Esophagus (tissue), 2 donors: ENCODE measurements around the gene SCO2. TPM values are rescaled to one million over a fixed set of nuclear protein-coding genes. Genes with fewer than 3 reads are reported as not detected.
A peak's percentile ranks its signal among the peaks of the same experiment; 100 is the strongest.
"Not testable (repeated sequence)": the region's sequence is repeated elsewhere in the genome, so short reads cannot be mapped to it uniquely, and the experiment has no call there.

ENCODE experiments used
- H3K27ac ChIP-seq, 2 donors: one replicate each; pipeline ENCODE4 v1.5.1; 2013; ENCODE audit warnings: low read depth in 2 of 2, mild to moderate bottlenecking in 2 of 2, inconsistent platforms in 1 of 2, low read length in 1 of 2, moderate library complexity in 1 of 2
- H3K27me3 ChIP-seq, 2 donors: one replicate each; pipeline ENCODE4 v1.6.1; 2013; ENCODE audit warnings: low read length in 2 of 2, control low read depth in 1 of 2, mild to moderate bottlenecking in 1 of 2; ENCODE audit not compliant: insufficient read depth in 2 of 2, control insufficient read depth in 1 of 2
- H3K36me3 ChIP-seq, 2 donors: one replicate each; pipeline ENCODE4 v1.6.1; 2013; ENCODE audit warnings: low read length in 1 of 2; ENCODE audit not compliant: control insufficient read depth in 2 of 2, insufficient read depth in 2 of 2
- H3K4me1 ChIP-seq, 2 donors: one replicate each; pipeline ENCODE4 v1.6.1; 2013; ENCODE audit warnings: low read length in 1 of 2; ENCODE audit not compliant: control insufficient read depth in 2 of 2, insufficient read depth in 2 of 2
- H3K4me3 ChIP-seq, 2 donors: one replicate each; pipeline ENCODE4 v1.5.1; 2013; ENCODE audit warnings: low read length in 2 of 2, mild to moderate bottlenecking in 2 of 2, low read depth in 1 of 2, moderate library complexity in 1 of 2
- H3K9me3 ChIP-seq, 2 donors: one replicate each; pipeline ENCODE4 v1.6.1; 2013; ENCODE audit warnings: mild to moderate bottlenecking in 2 of 2, low read depth in 1 of 2, low read length in 1 of 2, moderate library complexity in 1 of 2; ENCODE audit not compliant: control insufficient read depth in 2 of 2, insufficient read depth in 1 of 2
- WGBS, 2 donors: extraction: QIAGEN DNeasy Blood & Tissue Kit; methylation state at CpG; one replicate each; pipeline ENCODE4 v1.1.7; 2013; 5-methylcytosine and 5-hydroxymethylcytosine counted together
- polyA plus RNA-seq, 2 donors: library from polyadenylated mRNA; stranded (reverse); fragments of 200-250 nt; gene quantifications; one replicate each; pipeline ENCODE4 v1.2.3, GENCODE V29; 2013
- donor health status: healthy with polysubstance abuse.
- donor health status: Bipolar disorder and iron deficiency.

The SCO2 gene
- polyA plus RNA-seq, 2 donors, result 0.61 to 3.2 TPM

DNA sequence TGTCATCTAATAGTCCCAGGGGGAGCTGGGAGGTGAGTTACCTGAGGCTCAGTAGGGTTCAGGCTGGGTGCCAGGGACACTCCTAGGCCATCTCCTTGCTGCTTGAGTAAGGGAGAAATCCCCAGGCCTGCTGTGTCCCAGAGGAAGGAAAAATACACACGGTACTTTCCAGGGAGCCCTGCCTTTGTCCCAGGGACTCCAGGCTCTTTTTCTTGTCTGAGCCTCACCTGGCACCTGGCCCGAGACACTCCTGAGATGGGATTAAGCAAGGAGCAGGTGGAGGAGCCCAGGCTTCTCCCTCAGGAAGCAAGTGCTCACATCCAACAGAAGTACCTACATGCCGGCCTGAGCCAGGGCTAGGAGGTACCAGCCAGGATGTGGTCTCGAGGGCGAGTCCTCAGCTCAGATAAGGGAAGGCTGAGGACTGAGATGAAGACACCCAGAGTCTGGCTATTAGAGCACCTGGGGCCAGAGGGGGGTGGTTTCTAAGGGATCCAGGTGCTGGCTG, 19.4 kb upstream of the SCO2 start:
- Histone ChIP-seq H3K4me1 (peaks cover 4 to 19% of the 10 kb centered on the region in 2 donors), H3K27ac (peak overlapping the region; percentile 74 to 85), H3K9me3 (no peaks in the 10 kb centered on the region), H3K27me3 (no peaks in the 10 kb centered on the region), H3K36me3 (no peaks in the 10 kb centered on the region), H3K4me3 (no peak overlapping the region)
- 41 to 49% methylated on average over 5 of the region's 5 CpGs for WGBS, 2 donors

DNA sequence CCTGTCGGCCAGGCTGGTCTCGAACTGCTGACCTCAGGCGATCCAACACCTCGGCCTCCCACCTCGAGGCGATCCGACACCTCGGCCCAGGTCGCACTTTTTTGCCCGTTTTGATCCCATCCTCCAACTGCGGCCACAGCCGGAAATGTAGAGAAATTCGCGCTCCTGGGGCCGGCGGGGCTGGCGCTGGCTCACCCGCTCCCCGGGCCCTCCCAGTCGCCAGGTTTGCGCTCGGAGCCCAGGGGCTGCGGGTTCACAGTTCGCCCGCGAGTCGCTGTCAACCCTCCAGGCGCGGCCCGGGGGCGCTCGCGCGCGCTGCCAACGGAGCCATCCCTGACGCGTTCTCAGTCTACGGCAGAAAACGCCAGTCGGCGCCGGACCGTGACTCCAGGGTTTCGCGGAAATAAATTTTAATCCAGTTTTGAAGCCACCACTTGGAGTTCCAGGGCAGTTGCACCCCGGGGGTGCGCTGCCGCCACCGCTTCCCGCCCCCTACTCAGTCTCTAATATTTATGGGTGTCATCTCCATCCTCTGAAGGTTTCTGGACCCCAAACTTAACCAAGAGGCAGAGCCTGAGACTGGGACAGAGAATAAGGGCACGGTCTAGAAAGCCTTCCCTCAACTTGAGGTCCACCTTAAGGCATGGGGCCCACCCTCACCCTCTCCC, 18.8 kb upstream of the SCO2 start:
- Histone ChIP-seq H3K36me3 (no peaks in the 10 kb centered on the region), H3K4me3 (peak overlapping the region; percentile 25 to 30), H3K27me3 (no peaks in the 10 kb centered on the region), H3K9me3 (no peaks in the 10 kb centered on the region), H3K4me1 (peaks cover 4 to 17% of the 10 kb centered on the region in 2 donors), H3K27ac (peak overlapping the region; percentile 74 to 85)
- WGBS, 2 donors, result 3% methylated on average over 52 of the region's 52 CpGs

DNA sequence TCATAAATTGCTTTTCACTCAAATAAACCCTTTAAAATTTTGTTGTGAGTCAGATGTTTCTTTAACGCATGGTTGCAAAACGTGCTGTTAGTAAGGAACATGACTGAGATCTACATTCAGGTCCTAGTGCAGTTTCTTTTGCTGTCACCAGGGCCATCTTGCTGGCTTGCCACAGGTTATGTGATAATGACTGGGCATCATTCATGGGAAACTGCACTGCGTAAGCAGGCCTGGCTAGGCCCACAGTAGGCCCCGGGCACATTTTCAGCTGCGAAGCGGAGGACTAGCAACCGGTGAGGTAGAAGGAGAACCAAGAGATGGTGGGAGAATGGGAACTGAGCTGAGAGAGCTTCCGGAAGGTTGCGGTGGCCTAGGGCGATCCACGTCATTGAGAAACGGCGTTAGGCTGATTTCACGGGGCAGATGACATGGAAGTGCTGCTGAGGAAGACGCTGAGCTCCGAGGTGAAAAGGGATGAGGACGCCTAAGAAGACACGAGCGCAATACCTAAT, 17.1 kb upstream of the SCO2 start:
- Histone ChIP-seq H3K27me3 (no peaks in the 10 kb centered on the region), H3K27ac (peak overlapping the region; percentile 84 to 95), H3K9me3 (peaks cover 0 to 2% of the 10 kb centered on the region in 2 donors), H3K4me3 (no peak overlapping the region), H3K4me1 (peaks cover 5 to 20% of the 10 kb centered on the region in 2 donors), H3K36me3 (no peaks in the 10 kb centered on the region)
- WGBS, 2 donors, result 83 to 87% methylated on average over 19 of the region's 19 CpGs

GRCh38 chr22:50541667-50542026, 16.2 kb upstream of the SCO2 start:
- whole genome bisulfite sequencing, 2 donors, result 34 to 45% methylated on average over 5 of the region's 5 CpGs
- H3K27me3 ChIP-seq, H3K36me3 ChIP-seq, H3K9me3 ChIP-seq, H3K4me3 ChIP-seq: not testable (repeated sequence)
- peak overlapping the region; percentile 84 to 88 for H3K27ac ChIP-seq
- peaks cover 5 to 15% of the 10 kb centered on the region in 2 donors for H3K4me1 ChIP-seq

- Histone ChIP-seq H3K36me3 (no peaks in the 10 kb centered on the region), H3K9me3 (peaks cover 0 to 2% of the 10 kb centered on the region in 2 donors), H3K4me3 (no peak overlapping the region), H3K27me3 (no peaks in the 10 kb centered on the region), H3K4me1 (peaks cover 5 to 7% of the 10 kb centered on the region in 2 donors), H3K27ac (peak overlapping the region in 1 of 2 donors; percentile 64)
- WGBS, 2 donors, result 68 to 83% methylated on average over 10 of the region's 10 CpGs
These were observed 15.0 kb upstream of the SCO2 start for GRCh38 chr22:50540381-50540780.

GRCh38 chr22:50537765-50538164, 12.4 kb upstream of the SCO2 start:
- no peaks in the 10 kb centered on the region for H3K36me3 ChIP-seq
- H3K4me3 ChIP-seq, result no peak overlapping the region
- peak overlapping the region; percentile 79 to 84 for H3K27ac ChIP-seq
- WGBS, 2 donors, result 91% methylated on average over 13 of the region's 13 CpGs
- H3K4me1 ChIP-seq, result peaks cover 2 to 7% of the 10 kb centered on the region in 2 donors
- H3K9me3 ChIP-seq, result peaks cover 0 to 2% of the 10 kb centered on the region in 2 donors
- H3K27me3 ChIP-seq, result no peaks in the 10 kb centered on the region

DNA sequence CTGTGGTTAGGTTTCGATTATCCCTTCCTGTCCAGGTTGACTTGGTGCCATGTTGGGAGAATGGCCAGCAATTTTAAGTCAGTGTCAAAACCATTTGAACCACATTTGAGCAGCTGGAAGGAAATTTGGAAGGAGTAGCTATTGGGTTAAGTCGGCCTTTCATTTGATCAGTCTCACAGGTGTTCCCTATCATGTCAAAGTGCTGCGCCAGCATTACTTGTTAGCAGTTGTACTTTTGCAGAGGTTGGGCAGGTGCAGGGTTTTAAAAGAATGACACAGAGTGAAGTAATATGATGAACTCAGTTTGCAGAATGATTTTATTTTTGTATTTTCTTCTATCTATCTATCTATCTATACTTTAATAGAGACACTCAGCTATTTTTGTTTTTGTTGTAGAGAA, 10.8 kb upstream of the SCO2 start:
- Histone ChIP-seq H3K27me3 (no peaks in the 10 kb centered on the region), H3K4me1 (peaks cover 2 to 6% of the 10 kb centered on the region in 2 donors), H3K27ac (peak overlapping the region in 1 of 2 donors; percentile 44), H3K36me3 (no peaks in the 10 kb centered on the region), H3K4me3 (no peak overlapping the region), H3K9me3 (peaks cover 0 to 2% of the 10 kb centered on the region in 2 donors)
- 51 to 61% methylated on average over 3 of the region's 3 CpGs for WGBS, 2 donors

GRCh38 chr22:50535113-50535512, 9.7 kb upstream of the SCO2 start:
- Histone ChIP-seq H3K27me3 (no peaks in the 10 kb centered on the region), H3K4me1 (peaks cover 2 to 6% of the 10 kb centered on the region in 2 donors), H3K4me3 (no peak overlapping the region), H3K9me3 (peaks cover 0 to 2% of the 10 kb centered on the region in 2 donors), H3K27ac (no peak overlapping the region), H3K36me3 (no peaks in the 10 kb centered on the region)
- 86% methylated on average over 7 to 8 of the region's 8 CpGs for whole genome bisulfite sequencing, 2 donors

DNA sequence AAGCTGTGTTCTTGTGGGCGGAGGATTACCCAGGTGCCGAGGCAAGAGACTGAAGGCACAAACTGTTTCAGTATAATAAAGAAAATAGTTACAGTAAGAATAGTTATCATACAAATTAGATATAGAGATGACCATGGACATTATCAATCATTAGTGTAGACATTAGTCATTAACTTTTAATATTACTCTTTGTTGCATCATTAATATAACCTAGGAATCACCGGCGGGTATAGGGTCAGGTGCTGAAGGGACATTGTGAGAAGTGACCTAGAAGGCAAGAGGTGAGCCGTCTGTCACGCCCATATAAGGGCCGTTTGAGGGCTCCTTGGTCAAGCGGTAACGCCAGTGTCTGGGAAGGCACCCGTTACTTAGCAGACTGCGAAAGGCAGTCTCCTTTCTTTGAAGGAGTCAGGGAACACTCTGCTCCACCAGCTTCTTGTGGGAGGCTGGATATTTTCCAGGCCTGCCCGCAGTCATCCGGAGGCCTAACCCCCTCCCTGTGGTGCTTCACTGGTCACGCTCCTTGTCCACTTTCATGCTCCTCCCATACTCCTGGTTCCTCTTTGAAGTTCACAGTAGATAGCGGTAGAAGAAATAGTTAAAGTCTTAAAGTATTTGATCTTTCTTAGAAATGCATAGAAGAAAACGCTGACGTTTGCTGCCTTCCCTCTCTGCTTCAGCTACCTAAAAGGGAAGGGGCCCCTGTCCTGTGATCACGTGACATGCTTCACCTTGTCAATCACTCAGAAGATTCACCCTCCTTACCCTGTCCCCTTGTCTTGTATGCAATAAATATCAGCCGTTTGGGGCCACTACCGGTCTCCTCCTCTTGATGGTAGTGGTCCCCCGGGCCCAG, 8.7 kb upstream of the SCO2 start:
- WGBS, 2 donors, result 65 to 67% methylated on average over 21 of the region's 21 CpGs
- not testable (repeated sequence) for H3K4me3 ChIP-seq, H3K4me1 ChIP-seq, H3K27ac ChIP-seq, H3K9me3 ChIP-seq, H3K36me3 ChIP-seq, H3K27me3 ChIP-seq
